ENCODE measurements around the gene VAMP3. TPM values are rescaled to one million over a fixed set of nuclear protein-coding genes. Genes with fewer than 3 reads are reported as not detected.
A peak's percentile ranks its signal among the peaks of the same experiment; 100 is the strongest.

VAMP3 gene
- polyA plus RNA-seq (2013, experiment 1 of 2; ENCODE audit: insufficient read length), result 103 TPM
- 105 TPM for polyA plus RNA-seq (2013, experiment 2 of 2; ENCODE audit: insufficient read length)

DNA sequence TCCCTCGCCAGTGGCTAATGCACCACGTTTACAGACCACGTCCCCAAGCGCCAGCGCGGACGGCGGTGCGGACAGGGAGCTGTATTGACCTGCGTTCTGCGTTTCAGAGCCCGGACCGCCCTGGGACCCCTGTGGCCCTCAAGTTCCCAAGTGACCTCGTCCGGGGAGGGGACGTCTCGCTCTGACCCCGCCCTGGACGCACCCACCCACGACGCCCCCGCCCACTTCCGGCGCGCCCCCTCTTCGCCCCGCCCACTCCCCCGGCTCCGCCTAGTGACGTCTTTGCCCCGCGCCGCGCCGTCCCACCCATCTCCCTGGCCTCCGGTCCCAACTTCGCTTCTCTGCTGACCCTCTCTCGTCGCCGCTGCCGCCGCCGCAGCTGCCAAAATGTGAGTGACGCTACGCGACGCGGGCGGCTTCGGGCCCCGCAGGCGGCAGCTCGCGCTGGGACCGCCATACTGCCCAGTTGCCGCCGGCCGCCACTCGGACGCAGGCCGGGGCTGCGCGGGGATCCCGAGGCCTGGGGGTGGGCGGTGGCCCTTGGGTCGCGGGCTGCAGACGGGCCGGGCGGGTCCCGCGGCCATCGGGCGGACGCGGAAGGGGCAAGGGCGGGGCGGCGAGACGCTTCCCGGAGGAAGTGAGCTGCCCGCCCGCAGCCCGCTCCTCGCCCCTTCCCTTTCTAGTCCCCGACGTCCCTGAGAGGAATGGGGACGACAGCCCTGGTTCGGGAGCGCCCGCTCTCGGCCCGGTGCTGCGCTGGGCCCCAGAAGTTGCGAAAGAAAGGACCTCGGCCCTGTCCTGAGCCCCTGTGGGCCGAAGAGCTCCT lies at the start of gene VAMP3:
TSS of gene VAMP3 (plus strand) at position 300 of the 826 bp plus-strand sequence. CDS start at position 388, 88 bp downstream.
- DNase-seq, result peak; percentile 80

DNA sequence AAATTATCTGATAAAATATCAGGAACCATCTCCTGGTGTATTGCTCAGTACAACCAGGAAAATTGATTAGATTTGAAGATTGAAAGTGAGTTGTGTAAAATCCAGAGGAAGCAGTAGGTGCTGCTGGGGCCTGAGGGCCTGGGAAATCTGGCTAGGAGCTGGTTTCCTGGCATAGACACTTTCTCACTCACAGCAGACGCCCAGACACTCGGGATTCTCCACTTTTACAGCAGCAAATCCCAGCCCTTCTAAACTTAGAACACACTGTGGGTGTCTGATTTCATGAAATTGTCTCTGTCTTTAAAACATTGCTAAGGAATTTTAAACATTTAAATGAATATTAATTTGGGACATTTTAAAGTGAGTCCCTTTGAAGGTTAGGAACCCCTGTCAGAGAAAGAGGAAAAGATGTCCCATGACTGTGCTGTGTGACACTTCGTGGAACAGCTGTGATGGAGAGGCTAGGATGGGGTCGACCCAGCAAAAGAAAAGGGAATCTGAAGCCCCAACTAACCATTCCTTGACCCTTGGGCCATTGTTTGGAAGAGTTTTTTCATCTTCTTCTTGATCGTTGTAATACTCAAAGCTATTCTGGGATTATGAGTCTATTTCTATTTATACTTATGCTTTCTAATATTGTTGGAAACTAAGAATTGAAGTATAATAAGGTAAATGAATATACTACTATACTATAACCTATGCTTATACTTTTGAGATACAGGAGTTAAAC lies 49.0 kb upstream of the VAMP3 start:
- DNase-seq, result no peak

GRCh38 chr1:7722670-7723012 lies 48.5 kb upstream of the VAMP3 start:
- DNase-seq, result no peak

- no peak for DNase-seq
Observed at GRCh38 chr1:7726623-7727022, 44.5 kb upstream of the VAMP3 start.

DNA sequence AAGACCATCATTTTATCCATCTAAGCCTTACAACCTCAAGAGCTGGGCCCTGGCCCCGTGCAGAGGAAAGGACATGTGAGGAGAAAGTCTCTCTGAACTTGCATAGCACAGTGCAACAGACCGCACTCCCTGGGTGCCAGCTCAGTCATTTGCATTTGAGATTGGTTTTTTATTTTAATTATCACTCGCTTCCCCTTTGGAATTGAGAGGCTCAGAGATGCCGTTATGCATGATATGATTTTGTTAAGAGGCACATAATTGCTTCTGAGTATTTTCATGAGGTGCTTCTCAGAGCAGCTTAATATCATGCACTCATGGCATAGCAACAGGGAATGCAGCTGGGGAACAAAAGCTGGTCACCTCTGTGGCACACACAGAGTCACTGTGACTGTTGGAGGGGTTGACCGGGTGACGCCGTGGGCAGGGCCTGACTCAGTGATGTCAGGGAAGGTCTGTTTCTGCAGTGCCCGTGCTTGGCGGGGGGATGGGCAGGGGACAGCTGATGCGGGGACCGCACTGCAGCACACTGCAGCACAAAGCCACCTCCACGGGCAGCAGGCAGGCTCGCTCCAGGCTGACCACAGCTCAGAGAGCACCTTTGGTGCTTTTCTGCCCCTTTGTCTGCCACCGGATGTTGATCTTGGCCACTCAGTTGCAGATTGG lies 43.2 kb upstream of the VAMP3 start:
- no peak for DNase-seq

GRCh38 chr1:7729761-7730160 lies 41.3 kb upstream of the VAMP3 start:
- DNase-seq, result no peak

DNA sequence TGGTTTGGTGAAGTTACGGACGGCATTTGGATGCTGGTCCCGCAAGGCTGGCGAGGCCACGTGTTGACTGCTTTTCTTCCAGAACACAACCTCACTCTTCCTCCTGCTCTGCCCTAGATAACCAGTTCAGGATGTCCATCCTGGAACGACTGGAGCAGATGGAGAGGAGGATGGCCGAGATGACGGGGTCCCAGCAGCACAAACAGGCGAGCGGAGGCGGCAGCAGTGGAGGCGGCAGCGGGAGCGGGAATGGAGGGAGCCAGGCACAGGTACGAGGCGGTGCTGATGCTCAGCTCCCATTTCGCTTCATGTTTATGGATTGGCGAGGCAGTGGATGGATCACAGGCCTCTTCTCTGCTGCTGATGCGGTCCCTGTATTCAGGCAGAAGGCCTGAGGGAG lies 38.8 kb upstream of the VAMP3 start:
- no peak for DNase-seq

GRCh38 chr1:7733276-7733675 lies 37.8 kb upstream of the VAMP3 start:
- peak; percentile 52 for DNase-seq

DNA sequence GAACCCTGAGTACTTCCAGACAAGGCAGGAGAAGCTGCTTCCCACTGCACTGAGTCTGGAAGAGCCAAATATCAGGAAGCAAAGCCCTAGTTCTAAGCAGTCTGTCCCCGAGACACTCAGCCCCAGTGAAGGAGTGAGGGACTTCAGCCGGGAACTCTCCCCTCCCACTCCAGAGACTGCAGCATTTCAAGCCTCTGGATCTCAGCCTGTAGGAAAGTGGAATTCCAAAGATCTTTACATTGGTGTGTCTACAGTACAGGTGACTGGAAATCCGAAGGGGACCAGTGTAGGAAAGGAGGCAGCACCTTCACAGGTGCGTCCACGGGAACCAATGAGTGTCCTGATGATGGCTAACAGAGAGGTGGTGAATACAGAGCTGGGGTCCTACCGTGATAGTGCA lies 33.1 kb upstream of the VAMP3 start:
- no peak for DNase-seq

DNA sequence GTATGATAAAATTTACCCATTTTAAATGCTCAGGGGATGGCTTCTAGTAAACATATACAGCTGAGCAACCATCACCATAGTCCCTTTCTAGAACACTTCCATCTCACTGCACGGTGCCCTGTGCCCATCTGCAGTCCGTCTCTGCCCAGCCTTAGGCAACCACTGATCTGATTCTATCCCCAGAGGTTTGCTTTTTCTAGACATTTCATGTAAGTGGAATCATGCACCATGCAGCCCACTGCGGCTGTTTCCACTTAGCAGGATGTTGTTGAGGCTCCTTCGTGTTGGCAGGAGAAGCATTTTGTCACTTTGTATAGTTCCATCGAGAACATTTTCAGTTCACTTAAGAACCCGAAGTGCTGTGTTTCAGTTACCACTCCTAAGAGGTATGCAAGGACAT lies 27.8 kb upstream of the VAMP3 start:
- no peak for DNase-seq

GRCh38 chr1:7744882-7745281 lies 26.2 kb upstream of the VAMP3 start:
- DNase-seq, result no peak

DNA sequence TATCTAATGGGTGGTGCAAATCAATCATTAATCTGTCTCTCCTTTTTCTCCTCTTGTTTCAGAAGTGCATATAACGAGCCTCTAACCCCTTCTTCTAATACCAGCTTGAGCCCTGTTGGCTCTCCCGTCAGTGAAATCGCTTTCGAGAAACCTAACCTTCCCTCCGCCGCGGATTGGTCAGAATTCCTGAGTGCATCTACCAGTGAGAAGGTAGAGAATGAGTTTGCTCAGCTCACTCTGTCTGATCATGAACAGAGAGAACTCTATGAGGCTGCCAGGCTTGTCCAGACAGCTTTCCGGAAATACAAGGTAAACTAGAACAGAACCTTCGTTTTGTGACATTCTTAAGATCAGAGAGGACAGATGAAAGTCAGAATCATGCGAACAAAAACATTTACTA lies 25.3 kb upstream of the VAMP3 start:
- DNase-seq, result no peak

- DNase-seq, result no peak
Observed at GRCh38 chr1:7747605-7748004, 23.5 kb upstream of the VAMP3 start.

- no peak for DNase-seq
Observed at GRCh38 chr1:7749126-7749525, 22.0 kb upstream of the VAMP3 start.

- DNase-seq, result no peak
Observed at GRCh38 chr1:7751174-7751573, 19.9 kb upstream of the VAMP3 start.

- DNase-seq, result peak; percentile 68
Observed at GRCh38 chr1:7752512-7753417, 18.3 kb upstream of the VAMP3 start.

DNA sequence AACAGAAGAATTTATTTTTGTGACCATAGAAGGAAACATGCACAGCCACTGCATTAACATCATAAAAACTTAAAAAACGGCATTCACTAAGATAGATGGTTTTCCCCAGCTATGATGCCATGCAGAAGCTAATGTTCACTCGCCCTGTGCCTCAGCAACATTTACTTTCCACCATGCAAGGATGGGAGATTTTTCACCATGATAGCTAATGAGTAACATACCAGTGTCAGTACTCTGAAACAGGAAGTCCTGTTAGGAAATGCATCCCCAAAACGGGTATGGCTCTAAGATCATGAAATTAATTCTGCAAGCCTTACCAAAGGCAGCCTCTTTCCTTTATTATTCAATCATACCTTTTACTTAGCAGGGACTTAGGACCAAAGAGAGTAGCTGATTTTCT lies 17.5 kb upstream of the VAMP3 start:
- DNase-seq, result no peak

GRCh38 chr1:7754234-7754633 lies 16.9 kb upstream of the VAMP3 start:
- no peak for DNase-seq

GRCh38 chr1:7755448-7755847 lies 15.6 kb upstream of the VAMP3 start:
- no peak for DNase-seq

- DNase-seq, result no peak
Observed at GRCh38 chr1:7760245-7760644, 10.9 kb upstream of the VAMP3 start.

GRCh38 chr1:7761103-7761502 lies 10.0 kb upstream of the VAMP3 start:
- no peak for DNase-seq

DNA sequence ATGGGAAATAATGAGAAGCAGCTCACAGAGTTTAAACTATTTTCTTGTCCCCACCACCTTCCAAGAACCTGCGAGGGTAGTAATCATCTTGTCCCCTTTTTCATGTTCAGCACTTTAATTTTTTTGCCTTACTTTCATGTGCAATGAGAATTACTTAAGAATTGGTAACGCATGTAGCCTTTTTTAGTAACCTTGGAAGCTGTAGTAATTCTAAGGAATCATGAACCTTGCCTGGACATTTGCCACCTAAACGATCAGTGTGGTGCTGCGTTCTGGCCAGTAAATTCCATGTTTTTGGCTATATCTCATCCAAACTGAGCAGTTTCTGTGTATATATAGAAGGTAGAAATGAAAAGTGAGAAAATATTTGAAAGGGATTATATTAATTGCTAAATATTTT lies 3.9 kb upstream of the VAMP3 start:
- DNase-seq, result no peak

All from fibroblast of skin of back (primary cell).